Progenitor cell of endocrine pancreas (in vitro differentiated cells): Measurements from ENCODE around the gene CORO6. TPM values are rescaled to one million over a fixed set of nuclear protein-coding genes. Genes with fewer than 3 reads are reported as not detected.
A peak's percentile ranks its signal among the peaks of the same experiment; 100 is the strongest.

Experiments used
- DNase-seq: peaks from one replicate; pipeline ENCODE4 v3.0.0; 2021; ENCODE audit warnings: low spot score; ENCODE audit not compliant: unreplicated experiment
- H3K27ac Mint-ChIP-seq: 2 replicates; pipeline ENCODE4 v1.8.0; 2021; ENCODE audit warnings: mild to moderate bottlenecking, moderate library complexity, mixed read lengths
- H3K27me3 Mint-ChIP-seq: 2 replicates; pipeline ENCODE4 v1.8.0; 2021; ENCODE audit warnings: mixed read lengths
- H3K36me3 Mint-ChIP-seq: 2 replicates; pipeline ENCODE4 v1.8.0; 2022; ENCODE audit warnings: mixed read lengths; ENCODE audit not compliant: insufficient read depth
- H3K4me1 Mint-ChIP-seq: 2 replicates; pipeline ENCODE4 v1.8.0; 2021; ENCODE audit warnings: low read depth, mixed read lengths
- H3K4me3 Mint-ChIP-seq: 2 replicates; pipeline ENCODE4 v1.8.0; 2021; ENCODE audit warnings: low read depth, mild to moderate bottlenecking, moderate library complexity, mixed read lengths
- H3K9me3 Mint-ChIP-seq: 2 replicates; pipeline ENCODE4 v1.8.0; 2021; ENCODE audit warnings: low read depth, mixed read lengths
- CTCF ChIP-seq: fragments of 200-600 bp; sonication (generic); IDR thresholded peaks from one replicate; pipeline ENCODE4 v1.5.0; 2021; ENCODE audit warnings: antibody characterized with exemption, mild to moderate bottlenecking; ENCODE audit not compliant: unreplicated experiment
- total RNA-seq: library from RNA; stranded (reverse); gene quantifications from 2 replicates; pipeline ENCODE4 v1.2.1, GENCODE V29; 2021

CORO6 gene
- total RNA-seq, 1 donor from 2014 or later, result not detected

GRCh38 chr17:29575511-29576213, 47.0 kb downstream of the CORO6 start:
- no peak overlapping the region for H3K4me3 Mint-ChIP-seq
- H3K4me1 Mint-ChIP-seq, result peaks cover 10% of the 10 kb centered on the region
- DNase-seq, result no peak
- no peak for TF ChIP-seq CTCF
- no peak overlapping the region for H3K27ac Mint-ChIP-seq
- H3K9me3 Mint-ChIP-seq, result no peaks in the 10 kb centered on the region
- peaks cover 6% of the 10 kb centered on the region for H3K27me3 Mint-ChIP-seq
- H3K36me3 Mint-ChIP-seq, result peaks cover 17% of the 10 kb centered on the region

- no peaks in the 10 kb centered on the region for H3K9me3 Mint-ChIP-seq
- no peak overlapping the region for H3K4me3 Mint-ChIP-seq
- DNase-seq, result no peak
- peaks cover 9% of the 10 kb centered on the region for H3K27me3 Mint-ChIP-seq
- H3K4me1 Mint-ChIP-seq, result peaks cover 11% of the 10 kb centered on the region
- TF ChIP-seq CTCF, result no peak
- H3K36me3 Mint-ChIP-seq, result peaks cover 16% of the 10 kb centered on the region
- peak overlapping the region; percentile 62 for H3K27ac Mint-ChIP-seq
These were observed 47.8 kb downstream of the CORO6 start for GRCh38 chr17:29574732-29575510.

GRCh38 chr17:29573871-29574731, 48.6 kb downstream of the CORO6 start:
- peak overlapping the region; percentile 62 for H3K27ac Mint-ChIP-seq
- peaks cover 13% of the 10 kb centered on the region for H3K4me1 Mint-ChIP-seq
- DNase-seq, result no peak
- peaks cover 11% of the 10 kb centered on the region for H3K36me3 Mint-ChIP-seq
- no peaks in the 10 kb centered on the region for H3K9me3 Mint-ChIP-seq
- peaks cover 9% of the 10 kb centered on the region for H3K27me3 Mint-ChIP-seq
- H3K4me3 Mint-ChIP-seq, result no peak overlapping the region
- TF ChIP-seq CTCF, result no peak

GRCh38 chr17:29573558-29573869, 49.2 kb downstream of the CORO6 start:
- Mint-ChIP-seq H3K27ac (no peak overlapping the region), H3K4me1 (peaks cover 14% of the 10 kb centered on the region), H3K36me3 (peaks cover 11% of the 10 kb centered on the region), H3K27me3 (peaks cover 9% of the 10 kb centered on the region), H3K4me3 (no peak overlapping the region), H3K9me3 (no peaks in the 10 kb centered on the region)
- no peak for TF ChIP-seq CTCF
- no peak for DNase-seq
